ENCODE measurements around the gene PTPRB.

The PTPRB gene

DNA sequence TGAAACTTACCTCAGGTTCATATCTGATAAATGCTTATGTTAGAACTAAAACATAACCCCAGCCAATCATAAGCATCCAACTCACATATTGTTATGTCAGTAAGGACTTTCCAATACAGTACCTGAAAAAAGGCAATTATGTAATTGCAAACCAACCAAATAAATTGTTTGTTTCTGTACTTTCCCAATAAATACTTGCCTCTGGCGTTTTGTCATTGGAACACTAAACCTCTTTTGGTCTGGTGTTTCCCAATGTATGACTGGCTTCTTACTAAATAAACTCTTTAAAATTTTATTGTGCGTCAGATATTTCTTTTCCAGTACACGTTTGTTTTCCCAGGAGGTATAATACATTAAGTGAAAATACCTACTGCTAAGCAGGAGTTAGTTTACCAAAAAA is 6.7 kb upstream of the PTPRB start:
- no peak for FAIRE-seq
- no peak for DNase-seq (ENCODE audit: low spot score)

DNA sequence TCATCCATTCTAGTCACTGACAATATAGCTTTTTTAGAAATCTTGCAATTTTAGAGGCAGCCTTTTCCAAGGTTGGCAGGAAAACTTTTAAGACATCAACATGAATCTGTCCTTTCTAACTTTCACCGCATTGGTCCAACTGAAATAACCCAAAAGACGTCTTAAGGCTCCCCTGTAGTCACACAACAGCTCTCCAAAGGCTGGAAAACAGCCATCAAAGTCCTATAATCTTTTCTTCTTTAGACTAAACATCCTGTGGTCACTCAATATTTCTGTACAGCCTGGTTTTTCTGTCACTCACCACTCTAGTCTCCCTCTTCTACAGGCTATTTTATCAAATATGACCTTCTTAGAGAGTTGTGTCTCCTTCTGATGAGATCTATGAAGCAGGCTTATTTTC is 4.5 kb upstream of the PTPRB start:
- FAIRE-seq (no peak), DNase-seq (ENCODE audit: low spot score) (no peak)

DNA sequence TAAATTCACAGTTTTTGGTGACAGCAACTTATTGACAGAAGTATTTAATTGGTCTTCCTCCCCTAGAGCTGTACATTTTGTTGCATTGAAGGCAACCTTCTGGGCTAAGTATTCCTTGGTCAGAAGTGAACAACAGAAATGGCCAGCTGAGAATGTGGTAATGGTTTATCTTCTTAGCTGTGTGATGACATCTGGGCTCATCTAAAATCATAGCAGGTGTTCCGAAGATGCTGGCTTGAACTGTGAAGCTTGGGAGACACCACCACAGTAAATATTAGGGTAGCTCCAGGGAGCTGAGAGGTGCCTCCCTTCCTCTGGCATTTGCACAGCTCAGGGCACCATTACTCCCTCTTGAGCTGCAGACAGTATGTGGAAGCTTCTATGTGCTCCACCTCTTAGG is 3.7 kb upstream of the PTPRB start:
- FAIRE-seq, result no peak
- no peak for DNase-seq (ENCODE audit: low spot score)

DNA sequence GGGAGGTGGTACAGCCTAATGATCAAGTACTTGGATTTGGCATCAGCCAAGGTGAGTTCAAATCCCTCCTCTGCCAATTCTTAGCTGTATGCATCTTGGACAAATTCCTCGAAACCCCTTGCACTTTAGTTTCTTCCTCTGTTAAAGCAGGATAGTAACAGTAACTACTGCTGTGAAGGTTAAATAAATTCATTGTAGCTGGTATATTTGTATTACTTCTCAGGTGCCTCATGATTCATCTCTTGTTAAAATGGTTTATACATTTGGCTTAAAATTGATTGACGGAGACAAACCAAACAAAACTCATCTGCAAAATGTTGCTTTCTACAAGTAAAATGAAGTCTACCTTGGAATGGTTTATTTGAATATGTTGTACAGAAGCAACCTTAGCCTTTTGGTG is 2.3 kb upstream of the PTPRB start:
- DNase-seq (ENCODE audit: low spot score) (no peak), FAIRE-seq (no peak)

DNA sequence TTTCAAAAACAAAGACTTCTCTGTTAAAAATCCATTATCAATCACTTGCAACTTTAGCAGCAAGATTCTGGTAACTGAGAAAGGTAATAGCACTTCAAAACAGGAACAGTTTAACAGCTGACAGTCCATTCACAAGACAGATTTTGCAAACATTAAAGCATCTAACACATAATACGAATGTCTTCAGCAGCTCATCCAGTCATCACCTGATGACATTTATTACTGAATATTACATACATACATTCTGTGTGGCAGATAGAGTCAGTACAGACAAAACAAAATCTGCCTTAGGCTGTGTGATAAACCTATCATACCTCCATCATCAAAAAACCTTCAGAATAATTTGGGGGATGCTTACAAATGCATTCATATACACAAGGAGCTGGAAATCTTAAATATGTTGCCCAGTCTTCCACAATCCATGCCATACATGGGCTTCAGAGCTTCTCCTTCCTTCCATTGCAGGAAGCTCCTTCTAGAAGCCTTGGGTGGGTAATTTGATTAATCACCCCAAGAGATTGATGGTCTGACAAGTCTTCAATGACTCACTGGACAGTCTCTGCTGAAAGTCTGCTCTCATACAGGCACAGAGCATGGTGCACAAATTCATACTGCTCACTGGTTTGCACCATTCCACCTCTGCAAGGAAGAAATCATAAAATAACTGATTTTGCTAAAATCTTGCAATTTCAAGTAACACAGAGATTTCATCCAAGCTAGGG is 1.6 kb upstream of the PTPRB start:
- FAIRE-seq (no peak), DNase-seq (ENCODE audit: low spot score) (no peak)

DNA sequence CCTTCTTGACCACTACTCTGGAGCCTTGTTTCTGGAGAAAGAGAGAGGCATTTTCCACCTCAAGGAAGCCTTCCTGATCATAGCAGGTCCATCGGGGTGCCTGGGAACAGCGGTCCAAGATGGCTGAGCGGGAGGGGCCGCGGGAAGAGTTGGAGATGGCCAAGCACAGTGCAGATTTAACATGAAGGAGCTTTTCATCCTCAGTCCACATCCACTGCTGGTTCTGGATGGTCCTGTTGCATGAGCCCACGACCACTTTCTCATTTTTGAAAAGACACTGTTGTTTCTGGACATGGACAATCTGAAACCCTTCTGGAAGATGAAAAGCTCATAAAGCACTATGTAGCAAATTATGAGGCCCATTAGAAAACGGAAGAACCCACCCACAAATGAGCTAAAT is 1.5 kb downstream of the PTPRB start:
- DNase-seq (ENCODE audit: low spot score) (no peak), FAIRE-seq (no peak)

DNA sequence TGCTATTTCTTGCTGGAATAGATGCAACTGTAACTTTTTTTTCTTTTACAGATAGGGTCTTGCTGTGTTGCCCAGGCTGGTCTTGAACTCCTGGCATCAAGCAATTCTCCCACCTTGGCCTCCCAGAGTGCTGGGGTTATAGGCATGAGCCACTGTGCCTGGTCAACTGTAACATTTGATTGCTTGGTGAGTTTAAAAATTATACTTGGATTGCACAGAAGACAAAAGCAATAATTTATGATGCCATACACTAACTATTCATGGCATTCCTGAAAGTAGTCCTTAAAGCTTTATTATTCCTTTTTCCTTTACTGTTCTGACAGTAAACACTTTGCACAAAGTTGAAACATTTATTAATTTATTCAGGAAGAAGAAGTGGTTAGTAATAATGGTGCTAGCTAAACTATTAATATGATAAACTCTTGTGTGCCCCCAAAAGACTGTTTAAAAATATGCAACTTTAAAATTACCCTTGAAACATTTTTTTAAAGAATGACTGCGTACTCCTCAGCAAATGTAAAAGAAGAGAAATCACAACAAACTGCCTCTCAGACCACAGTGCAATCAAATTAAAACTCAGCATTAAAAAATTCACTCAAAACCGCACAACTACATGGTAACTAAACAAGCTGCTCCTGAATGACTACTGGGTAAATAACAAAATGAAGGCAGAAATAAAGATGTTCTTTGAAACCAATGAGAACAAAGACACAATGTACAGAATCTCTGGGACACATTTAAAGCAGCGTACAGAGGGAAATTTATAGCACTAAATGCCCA is 8.3 kb downstream of the PTPRB start:
- DNase-seq (ENCODE audit: low spot score), result no peak
- no peak for FAIRE-seq

DNA sequence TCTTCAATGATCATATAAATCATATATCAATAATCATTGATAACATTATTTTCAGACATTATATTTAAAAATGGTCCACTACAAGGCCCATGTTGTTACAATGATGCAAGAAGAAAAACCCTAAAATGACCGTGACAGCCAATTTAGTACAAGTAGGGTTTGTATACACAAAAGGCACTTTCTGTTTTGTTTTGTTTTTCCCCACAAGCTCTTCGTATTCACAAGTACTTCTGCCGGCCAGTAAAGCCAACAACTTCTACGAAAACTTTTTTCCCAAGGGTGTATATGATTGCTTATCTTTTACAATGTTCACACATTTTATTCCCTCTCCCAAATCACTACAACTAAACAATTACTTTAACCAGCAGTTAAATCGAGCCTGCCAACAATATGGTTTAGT is 9.6 kb downstream of the PTPRB start:
- DNase-seq (ENCODE audit: low spot score) (no peak), FAIRE-seq (no peak)

DNA sequence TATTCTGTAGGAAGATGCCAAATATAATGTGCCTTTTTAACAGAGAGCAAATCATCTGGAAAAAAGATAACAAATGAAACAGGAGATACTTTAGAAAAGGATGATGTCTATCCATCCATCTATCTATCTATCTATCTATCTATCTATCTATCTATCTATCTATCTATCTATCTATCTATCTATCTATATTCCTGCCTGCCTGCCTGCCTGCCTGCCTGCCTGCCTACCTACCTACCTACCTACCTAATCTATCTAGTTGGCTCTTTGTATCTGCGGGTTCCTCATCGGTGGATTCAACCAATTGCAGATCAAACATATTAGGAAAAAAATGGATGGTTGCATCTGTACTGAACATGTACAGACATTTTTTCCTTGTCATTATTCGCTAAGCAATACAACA is 11.0 kb downstream of the PTPRB start:
- DNase-seq (ENCODE audit: low spot score) (no peak), FAIRE-seq (no peak)

DNA sequence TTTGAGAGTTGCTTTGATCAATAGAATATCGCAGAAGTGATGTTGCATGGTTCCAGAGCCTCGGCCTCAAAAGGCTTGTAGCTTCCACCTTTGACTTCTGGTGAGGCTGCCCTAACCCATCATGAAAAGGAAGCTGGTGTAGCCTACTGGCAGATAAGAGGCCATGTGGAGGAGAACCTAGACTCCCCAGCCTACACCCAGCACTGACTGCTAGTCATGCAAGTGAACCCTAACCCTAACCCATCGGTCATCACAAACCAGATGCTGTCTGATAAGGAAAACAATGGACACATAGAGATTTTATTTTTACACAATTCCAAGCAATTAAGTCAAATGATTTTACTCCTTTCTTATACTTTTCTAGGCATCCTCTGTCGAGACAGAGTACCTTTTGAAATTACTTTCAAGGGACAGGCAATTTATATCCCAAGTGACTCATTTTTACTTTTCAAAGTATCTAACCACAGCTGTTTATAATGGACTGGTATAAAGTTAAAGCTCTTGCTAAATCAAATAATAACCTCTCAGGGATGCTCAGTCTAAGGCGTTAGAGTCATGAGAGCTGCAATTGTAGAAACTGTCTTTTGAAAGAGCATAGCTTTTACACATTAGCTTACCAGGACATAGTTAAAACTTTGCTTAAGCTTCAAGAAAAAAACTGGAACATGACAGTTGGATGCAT is 17.6 kb downstream of the PTPRB start:
- DNase-seq (ENCODE audit: low spot score), result no peak
- FAIRE-seq, result no peak

DNA sequence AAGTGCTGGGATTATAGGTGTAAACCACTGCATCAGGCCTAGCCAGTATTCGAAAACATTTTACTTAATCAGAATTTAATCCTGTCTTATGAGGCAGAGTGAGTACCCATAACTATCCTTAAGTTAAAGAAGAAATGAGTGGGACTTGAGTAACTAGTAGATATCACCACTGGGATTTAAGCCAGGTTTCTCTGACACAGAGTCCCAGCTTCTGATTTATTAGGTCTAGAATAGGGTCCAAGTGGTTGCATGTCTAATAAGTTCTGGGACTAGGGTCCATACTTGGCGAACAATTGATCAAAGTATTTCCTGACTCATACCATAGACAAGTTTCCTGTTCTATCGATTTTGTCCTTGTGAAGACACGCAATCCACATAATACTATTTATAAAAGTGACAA is 18.9 kb downstream of the PTPRB start:
- DNase-seq (ENCODE audit: low spot score) (no peak), FAIRE-seq (no peak)

DNA sequence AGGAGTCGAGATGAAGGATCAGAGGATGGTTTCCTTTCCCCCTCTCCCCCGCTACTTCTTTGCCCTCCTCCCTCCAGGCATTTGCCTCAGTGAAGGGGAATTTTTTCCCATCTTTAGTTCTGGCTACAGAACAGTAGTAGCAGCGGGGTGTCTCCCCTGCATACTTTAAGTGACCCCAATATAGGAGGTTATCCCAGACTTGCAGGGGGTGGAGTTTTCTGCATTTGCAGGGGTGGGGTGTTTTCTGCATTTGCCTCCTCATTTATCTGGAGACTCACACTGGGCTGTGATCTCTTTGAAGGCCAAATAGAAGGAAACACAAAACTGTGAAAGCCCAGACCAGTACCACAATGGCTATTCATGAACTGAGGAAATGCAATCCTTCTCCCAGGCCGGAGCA is 19.8 kb downstream of the PTPRB start:
- FAIRE-seq, result no peak
- DNase-seq (ENCODE audit: low spot score), result no peak

DNA sequence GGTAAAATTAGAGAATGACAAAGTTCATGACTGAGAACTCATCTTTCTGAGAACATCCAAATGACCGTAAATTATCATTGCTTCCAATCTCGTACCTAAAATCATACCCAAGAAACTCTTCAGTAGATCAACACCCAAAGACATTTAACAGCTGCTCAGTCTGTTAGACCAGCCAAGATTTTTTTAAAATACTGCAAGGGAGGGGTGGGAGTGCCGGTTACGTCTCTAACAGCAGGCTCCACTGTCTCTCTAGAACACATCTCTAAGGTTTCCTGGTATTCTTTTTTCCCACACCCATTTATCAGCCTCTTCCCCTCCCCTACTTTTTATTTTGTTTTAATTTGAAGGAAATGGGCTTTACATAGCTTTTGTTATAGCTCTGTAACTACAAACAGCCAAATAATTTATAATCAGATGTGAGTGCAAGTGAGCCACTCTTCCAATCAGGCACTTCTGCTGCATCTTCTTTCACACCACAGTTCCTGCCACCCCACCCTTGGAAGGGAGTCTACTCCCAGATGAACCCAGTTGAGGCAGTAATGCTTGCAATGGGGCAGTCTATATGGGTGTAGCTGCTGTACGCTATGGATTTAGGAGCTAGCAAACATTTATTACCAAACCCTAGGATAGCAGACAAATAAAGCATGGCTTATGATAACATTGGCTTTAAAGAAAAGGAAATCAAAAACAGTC is 21.9 kb downstream of the PTPRB start:
- no peak for FAIRE-seq
- DNase-seq (ENCODE audit: low spot score), result no peak

DNA sequence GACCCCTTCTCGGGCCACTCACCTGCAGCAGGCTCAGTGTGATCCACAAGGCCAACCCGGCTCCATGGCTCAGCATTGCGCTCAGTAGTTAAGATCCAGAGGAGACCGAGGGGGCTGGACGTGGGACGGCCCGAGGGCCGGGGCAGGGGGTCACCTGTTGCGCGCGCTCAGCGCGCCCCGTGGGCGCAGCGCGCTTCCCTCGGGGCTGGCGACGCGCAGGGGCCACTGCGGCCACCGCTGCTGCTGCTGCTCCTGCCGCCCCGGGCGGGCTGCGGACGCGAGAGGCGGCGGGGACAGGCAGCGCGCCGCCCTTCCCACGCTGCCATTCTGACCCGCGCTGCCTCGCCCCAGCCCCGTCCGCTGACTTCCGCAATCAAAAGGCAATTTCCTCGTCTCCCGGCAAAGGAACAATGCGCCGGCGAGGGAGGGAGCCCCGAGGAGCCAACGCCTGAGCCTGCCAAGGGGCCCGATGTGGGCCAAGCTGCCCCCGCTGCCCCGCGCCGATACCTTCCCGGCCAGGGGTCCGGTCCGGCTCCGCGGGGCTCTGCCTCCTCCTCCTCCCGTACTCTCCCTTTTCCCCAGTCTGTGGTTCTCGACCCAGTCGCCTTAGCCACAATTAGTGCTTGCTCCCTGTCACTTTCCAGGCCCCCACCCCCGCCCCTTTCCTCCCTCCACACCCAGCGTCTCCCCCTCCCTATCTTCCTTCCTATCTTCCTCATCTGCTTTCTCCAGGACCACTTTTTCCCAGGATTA is 27.3 kb downstream of the PTPRB start:
- no peak for FAIRE-seq
- peak; percentile 30 for DNase-seq (ENCODE audit: low spot score)

DNA sequence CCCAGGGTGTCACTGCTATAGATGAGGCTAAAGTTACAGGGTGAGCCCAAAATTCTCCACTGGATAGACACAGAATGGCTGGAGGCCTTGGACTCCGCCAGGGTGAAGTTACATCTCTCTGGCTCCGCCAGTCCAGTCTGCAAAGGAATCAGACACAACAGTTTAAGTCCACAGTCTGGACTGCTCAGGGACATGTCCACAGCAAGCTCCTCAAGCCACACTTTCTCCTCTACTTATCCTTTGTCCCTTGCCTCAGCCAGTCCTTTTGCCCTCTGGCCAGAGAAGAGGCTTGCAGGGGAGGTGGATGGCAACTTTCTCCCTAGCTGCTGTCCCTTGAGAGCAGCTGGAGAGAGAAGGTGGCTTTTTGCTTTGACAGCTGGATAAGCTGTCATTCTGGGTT is 28.0 kb downstream of the PTPRB start:
- DNase-seq (ENCODE audit: low spot score), result no peak
- FAIRE-seq, result no peak

DNA sequence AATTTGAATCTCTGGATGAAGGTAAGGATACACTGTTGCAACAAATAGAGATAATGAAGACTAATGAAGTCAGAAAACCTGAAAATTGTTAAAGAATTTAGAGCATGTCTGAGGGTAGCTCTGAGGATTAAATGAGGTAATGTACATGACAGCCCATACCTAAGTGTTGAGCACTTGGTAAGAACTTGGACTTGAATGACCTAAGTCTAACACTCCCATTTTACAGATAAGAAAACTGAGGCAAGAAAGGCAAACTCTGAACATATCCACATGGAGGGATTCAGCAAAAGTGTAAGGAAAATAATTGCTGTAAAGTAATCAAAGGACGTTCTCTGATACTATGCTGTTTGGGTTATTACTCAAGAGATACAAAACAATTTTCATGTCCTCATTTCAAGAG is 29.0 kb downstream of the PTPRB start:
- DNase-seq (ENCODE audit: low spot score) (no peak), FAIRE-seq (no peak)

DNA sequence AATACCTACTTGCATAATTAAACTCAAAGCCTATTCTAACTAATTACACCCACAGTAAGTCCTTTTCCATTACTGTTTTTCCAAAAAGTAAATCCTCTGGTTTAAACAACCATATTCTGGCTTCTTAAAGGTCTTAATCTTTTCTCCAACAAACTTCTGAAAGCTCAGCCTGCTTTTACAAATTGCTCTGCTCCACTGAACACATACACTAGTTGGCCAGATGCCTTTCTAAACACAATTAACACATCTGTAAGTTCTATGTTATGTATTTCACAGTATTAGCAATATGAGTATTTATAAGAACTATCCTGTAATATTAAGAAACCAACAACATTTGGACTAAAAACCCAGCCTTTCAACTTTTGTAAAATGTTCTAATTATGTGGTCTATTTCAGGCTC is 30.1 kb downstream of the PTPRB start:
- DNase-seq (ENCODE audit: low spot score) (no peak), FAIRE-seq (no peak)

DNA sequence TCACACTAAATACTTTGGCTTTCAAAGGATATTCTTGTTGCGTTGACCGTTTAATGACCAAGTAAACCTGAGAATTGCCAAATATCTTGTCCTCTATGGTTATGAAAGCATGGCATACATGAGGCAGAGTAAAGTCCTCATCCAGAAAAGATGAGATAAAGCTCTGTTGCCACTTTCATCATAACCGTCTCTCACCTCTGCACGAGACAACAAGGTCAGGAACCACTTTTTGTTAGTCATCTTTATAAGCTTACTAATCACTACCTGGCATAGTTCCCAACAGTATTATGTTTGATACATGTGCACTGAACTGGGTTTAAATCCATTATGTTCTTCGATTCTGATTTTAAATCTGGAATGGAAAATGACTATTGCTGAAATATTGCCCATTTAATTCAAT is 31.3 kb downstream of the PTPRB start:
- DNase-seq (ENCODE audit: low spot score) (no peak), FAIRE-seq (no peak)

DNA sequence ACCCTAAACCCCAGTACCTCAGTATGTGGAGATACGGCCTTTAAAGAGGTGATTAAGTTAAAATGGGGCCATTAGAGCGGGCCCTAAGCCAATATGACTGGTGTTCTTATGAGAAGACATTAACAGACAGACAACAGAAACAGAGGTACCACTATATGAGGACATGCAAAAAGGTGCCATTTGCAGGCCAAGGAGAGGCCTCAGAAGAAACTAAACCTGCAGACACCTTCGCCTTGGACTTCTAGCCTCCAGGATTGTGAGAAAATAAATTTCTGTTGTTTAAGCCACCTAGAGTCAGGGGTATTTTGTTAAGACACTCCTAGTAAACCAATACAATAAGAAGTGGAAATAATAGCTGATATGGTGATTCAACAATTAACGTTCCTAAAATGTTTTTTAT is 32.6 kb downstream of the PTPRB start:
- FAIRE-seq (no peak), DNase-seq (ENCODE audit: low spot score) (no peak)

DNA sequence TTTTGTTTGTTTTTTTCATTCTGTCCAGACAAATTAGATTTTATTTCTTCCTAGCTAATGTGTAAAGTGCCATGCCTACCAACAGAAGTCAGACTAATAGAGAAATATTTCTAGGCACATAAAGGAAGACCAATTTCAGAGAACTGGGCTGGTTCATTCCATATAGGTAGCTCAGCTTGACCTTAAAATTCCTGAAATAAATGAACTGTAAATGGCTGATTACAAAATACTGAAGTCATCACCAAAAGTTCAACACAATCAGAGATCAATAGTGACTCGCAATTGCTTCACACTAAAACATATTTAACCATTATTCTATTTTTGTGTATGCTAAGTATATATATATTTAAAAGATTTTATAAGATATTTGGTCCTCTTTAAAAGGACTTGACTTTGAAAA is 34.2 kb downstream of the PTPRB start:
- DNase-seq (ENCODE audit: low spot score) (no peak), FAIRE-seq (no peak)

DNA sequence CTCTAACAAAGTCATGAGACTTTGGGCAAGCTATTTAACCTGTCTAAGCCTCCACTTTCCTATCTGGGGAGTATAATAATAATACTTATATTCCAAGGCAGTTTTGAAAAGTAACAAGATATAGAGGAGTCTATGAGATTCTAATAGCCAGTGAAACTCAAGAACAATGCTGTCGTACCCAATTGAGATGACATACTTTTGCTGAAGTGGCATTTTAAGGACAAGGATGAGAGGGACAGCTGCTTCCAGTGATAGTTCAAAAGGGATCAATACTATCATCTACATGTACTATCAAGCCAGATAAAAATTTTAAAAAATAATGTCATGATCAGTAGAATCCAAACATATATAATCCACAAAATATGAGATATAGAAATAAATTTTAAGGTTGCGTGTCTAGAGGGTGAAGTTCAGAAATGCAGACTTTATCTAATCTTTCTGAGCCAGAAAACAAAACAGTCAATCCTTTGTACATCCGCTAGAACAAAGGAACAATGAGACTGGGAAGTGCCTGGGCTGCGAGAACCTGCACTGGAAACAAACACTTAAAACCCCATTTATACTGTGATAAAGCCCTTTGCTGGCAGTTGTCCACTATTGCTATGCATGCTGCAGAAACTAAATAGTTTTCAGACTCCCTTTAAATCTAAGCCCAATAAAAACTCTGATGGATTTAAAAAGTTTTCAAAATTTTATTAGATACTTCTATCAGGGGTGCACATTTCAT is 38.6 kb downstream of the PTPRB start:
- DNase-seq (ENCODE audit: low spot score), result no peak
- no peak for FAIRE-seq

Measured in urothelium cell line (cell line).